22Rv1 (cell line): Measurements from ENCODE around the gene KCNH4.

ENCODE experiments used
- ZFX ChIP-seq: fragments of 450-650 bp; IDR thresholded peaks from 2 replicates; pipeline ENCODE4 v1.6.1; 2017; ENCODE audit warnings: antibody characterized with exemption, borderline replicate concordance
- TF ChIP-seq, protein P1 (sequence below): fragments of 450-650 bp; IDR thresholded peaks from 2 replicates; pipeline ENCODE4 v1.5.1; 2017; ENCODE audit warnings: mild to moderate bottlenecking

DNA sequence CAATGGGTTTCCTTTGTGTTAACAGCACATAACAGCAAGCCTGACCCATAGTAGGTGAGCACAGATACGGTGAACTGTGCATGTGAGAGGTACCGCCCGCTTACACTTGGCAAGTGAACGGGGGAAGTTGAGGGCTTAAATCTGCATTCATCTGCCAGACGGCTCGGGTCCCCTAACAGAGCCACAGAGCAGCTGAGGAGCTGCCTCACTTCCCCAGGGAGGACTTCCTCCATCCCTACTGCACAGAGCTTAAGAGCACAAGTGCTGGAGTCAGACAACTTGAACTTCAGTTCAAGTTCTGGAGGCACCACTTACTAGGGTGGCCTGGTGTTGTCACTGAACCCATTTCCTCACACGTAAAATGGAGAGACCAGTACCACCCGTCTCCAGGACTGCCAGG is 39.6 kb downstream of the KCNH4 start:
- TF ChIP-seq, protein P1, sequence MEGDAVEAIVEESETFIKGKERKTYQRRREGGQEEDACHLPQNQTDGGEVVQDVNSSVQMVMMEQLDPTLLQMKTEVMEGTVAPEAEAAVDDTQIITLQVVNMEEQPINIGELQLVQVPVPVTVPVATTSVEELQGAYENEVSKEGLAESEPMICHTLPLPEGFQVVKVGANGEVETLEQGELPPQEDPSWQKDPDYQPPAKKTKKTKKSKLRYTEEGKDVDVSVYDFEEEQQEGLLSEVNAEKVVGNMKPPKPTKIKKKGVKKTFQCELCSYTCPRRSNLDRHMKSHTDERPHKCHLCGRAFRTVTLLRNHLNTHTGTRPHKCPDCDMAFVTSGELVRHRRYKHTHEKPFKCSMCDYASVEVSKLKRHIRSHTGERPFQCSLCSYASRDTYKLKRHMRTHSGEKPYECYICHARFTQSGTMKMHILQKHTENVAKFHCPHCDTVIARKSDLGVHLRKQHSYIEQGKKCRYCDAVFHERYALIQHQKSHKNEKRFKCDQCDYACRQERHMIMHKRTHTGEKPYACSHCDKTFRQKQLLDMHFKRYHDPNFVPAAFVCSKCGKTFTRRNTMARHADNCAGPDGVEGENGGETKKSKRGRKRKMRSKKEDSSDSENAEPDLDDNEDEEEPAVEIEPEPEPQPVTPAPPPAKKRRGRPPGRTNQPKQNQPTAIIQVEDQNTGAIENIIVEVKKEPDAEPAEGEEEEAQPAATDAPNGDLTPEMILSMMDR = no peak
- TF ChIP-seq ZFX = no peak
